Stomach (tissue), 9 donors: ENCODE data around the gene RGS6. TPM values are rescaled to one million over a fixed set of nuclear protein-coding genes. Genes with fewer than 3 reads are reported as not detected.

Experiments used
- DNase-seq, 2 donors: peaks; one replicate each; pipeline versions ENCODE4 v3.0.0 to v3.0.0-alpha.2; 2013 to 2019
- H3K27ac ChIP-seq, 5 donors: fragments of 200-600 bp in 4 of 5; sonication (generic) in 4 of 5; one replicate each; pipeline ENCODE4 v1.5.1; 2013 to 2019; ENCODE audit warnings: mild to moderate bottlenecking in 1 of 5, moderate library complexity in 1 of 5
- H3K27me3 ChIP-seq, 3 donors: fragments of 200-600 bp; sonication (generic); one replicate each; pipeline ENCODE4 v1.5.1; 2017 to 2019; ENCODE audit warnings: mixed run types in 1 of 3
- H3K36me3 ChIP-seq, 4 donors: fragments of 200-600 bp; sonication (generic); 1 replicate in 3 of 4; 2 replicates in 1 of 4; pipeline ENCODE4 v1.5.1; 2016 to 2019
- H3K4me1 ChIP-seq, 4 donors: fragments of 200-600 bp; sonication (generic); one replicate each; pipeline ENCODE4 v1.5.1; 2016 to 2019
- H3K4me3 ChIP-seq, 4 donors: fragments of 200-600 bp; sonication (generic) in 3 of 4; one replicate each; pipeline ENCODE4 v1.5.1; 2016 to 2019; ENCODE audit warnings: mild to moderate bottlenecking in 1 of 4
- H3K9me3 ChIP-seq, 4 donors: fragments of 200-600 bp; sonication (generic); one replicate each; pipeline ENCODE4 v1.5.1; 2016 to 2019
- EP300 ChIP-seq: sonication (generic); formaldehyde crosslinking; IDR thresholded peaks from one replicate; pipeline ENCODE4 v1.6.1; 2017; ENCODE audit warnings: antibody characterized with exemption
- POLR2A ChIP-seq, 4 donors: fragments of 450-650 bp; IDR thresholded peaks; one replicate each; pipeline ENCODE4 v1.6.1; 2016; ENCODE audit warnings: antibody characterized with exemption in 4 of 4, control low read depth in 2 of 4, mild to moderate bottlenecking in 1 of 4, moderate library complexity in 1 of 4
- POLR2AphosphoS5 ChIP-seq, 3 donors: sonication (generic); formaldehyde crosslinking; IDR thresholded peaks; one replicate each; pipeline ENCODE4 v1.6.1; 2016; ENCODE audit warnings: antibody characterized with exemption in 3 of 3
- WGBS, 5 donors: extraction: QIAGEN DNeasy Blood & Tissue Kit in 3 of 5; methylation state at CpG; one replicate each; pipeline versions ENCODE4 v1.1.5 to v1.1.7; 2013 to 2018; 5-methylcytosine and 5-hydroxymethylcytosine counted together
- intact Hi-C: fragments of 100-400 bp; cut with DNase I; formaldehyde crosslinking; loops from one replicate; pipeline ENCODE4 v1.15.1; 2023; ENCODE audit warnings: low total_unique reads
- polyA plus RNA-seq, 3 donors: library from polyadenylated mRNA; stranded (reverse); fragments of 200-250 nt; gene quantifications; one replicate each; pipeline ENCODE4 v1.2.3, GENCODE V29; 2013
- total RNA-seq, 5 donors: library from RNA; depleted of rRNA; stranded (reverse); fragments of >200 nt; gene quantifications; one replicate each; pipeline versions ENCODE4 v1.1.0 to v1.2.3, GENCODE V29; 2014 to 2016
- TF ChIP-seq, protein P1 (sequence below), 7 experiments: fragments of 450-650 bp in 4 of 7; fragments of 200-600 bp in 3 of 7; sonication (generic) in 3 of 7; IDR thresholded peaks; one replicate each; pipeline ENCODE4 v1.5.1; 2016 to 2019; ENCODE audit warnings: antibody characterized with exemption in 7 of 7, control low read depth in 2 of 7, mild to moderate bottlenecking in 1 of 7
- donor health status: healthy with polysubstance abuse.
- donor health status: Bipolar disorder and iron deficiency.
- donor health status: healthy.

The RGS6 gene
- total and polyA plus RNA-seq, 8 donors = 0.25 to 18.0 (median 0.92) TPM; not detected in 1

DNA sequence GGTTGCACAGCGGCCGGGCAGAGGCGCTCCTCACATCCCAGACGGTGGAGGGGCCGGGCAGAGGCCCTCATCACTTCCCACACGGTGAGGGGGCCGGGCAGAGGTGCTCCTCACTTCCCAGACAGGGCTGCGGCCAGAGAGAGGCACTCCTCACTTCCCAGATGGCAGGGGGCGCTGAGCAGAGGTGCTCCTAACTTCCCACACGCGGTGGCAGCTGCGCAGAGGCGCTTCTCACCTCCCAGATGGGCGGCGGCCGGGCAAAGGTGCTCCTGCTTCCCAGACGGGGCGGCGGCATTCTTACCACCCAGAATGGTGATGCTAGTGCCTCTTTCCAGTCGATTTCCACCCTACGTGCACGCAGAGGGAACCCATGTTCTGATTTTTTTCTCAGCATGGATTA, 304.4 kb downstream of the RGS6 start:
- Histone ChIP-seq H3K4me3 (no peak overlapping the region), H3K27me3 (no peaks in the 10 kb centered on the region), H3K27ac (no peak overlapping the region), H3K9me3 (no peaks in the 10 kb centered on the region), H3K4me1 (no peaks in the 10 kb centered on the region), H3K36me3 (no peaks in the 10 kb centered on the region)
- intact Hi-C loops = no loop called here
- WGBS, 5 donors = 76 to 86% (median 82%) methylated on average over 17 to 22 of the region's 22 CpGs
- DNase-seq = no peak
- TF ChIP-seq POLR2AphosphoS5 (IDR thresholded peaks at IDR 0.05) = no peak
- TF ChIP-seq EP300 = no peak

DNA sequence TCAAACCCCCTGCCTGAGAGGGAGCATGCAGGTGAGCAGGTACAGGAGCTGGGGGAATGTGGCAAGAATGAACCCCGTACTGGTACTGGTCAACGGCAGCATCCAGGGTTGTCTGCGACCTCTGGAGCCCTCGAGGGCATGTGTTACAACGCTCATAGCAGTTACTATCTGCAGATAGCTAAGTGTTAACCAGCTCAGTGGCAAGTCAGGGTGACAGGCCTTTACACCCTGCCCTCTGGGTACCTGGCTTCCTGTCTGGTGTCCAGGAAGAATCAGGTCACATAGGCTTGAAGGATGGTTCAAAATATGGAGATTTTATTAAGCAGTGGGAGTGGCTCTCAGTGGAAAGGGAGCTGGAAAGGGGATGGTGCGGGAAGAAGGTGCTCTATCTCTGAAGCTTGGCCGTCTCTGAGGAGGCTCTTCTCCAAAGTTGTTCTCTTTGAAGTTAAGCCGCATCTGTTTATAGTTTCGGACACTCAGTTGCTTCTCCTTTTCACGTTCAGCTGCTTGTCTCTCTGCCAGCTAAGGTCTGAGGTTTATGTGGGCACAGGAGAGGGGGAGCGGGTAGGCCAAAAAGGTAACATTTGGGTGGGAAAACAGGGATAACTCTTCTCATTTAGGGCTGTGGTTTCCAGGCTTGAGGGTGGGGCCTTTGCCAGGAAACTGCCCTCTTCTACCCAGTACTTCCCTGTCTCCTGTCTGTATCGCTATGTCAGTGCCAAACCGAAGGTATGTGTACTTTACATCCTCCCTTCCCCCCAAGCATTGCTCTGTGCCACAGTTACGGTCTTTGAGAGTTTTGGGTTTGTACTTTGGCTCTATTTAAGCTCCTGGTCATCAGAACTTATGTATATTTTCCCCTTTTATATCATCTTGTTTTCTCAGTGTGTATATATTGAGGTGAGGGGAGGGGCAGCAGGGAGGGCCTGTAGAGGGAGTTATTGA, 305.8 kb downstream of the RGS6 start:
- no peak for DNase-seq
- TF ChIP-seq, protein P1, sequence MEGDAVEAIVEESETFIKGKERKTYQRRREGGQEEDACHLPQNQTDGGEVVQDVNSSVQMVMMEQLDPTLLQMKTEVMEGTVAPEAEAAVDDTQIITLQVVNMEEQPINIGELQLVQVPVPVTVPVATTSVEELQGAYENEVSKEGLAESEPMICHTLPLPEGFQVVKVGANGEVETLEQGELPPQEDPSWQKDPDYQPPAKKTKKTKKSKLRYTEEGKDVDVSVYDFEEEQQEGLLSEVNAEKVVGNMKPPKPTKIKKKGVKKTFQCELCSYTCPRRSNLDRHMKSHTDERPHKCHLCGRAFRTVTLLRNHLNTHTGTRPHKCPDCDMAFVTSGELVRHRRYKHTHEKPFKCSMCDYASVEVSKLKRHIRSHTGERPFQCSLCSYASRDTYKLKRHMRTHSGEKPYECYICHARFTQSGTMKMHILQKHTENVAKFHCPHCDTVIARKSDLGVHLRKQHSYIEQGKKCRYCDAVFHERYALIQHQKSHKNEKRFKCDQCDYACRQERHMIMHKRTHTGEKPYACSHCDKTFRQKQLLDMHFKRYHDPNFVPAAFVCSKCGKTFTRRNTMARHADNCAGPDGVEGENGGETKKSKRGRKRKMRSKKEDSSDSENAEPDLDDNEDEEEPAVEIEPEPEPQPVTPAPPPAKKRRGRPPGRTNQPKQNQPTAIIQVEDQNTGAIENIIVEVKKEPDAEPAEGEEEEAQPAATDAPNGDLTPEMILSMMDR (IDR thresholded peaks at IDR 0.05) = no peak
- TF ChIP-seq EP300 (no peak), POLR2AphosphoS5 (IDR thresholded peaks at IDR 0.05) (no peak), POLR2A (IDR thresholded peaks at IDR 0.05) (no peak)
- Histone ChIP-seq H3K4me1 (no peaks in the 10 kb centered on the region), H3K27me3 (no peaks in the 10 kb centered on the region), H3K36me3 (no peaks in the 10 kb centered on the region), H3K4me3 (no peak overlapping the region), H3K27ac (no peak overlapping the region), H3K9me3 (no peaks in the 10 kb centered on the region)
- 69 to 79% (median 72%) methylated on average over 13 to 14 of the region's 14 CpGs for whole genome bisulfite sequencing, 5 donors
- intact Hi-C loops = no loop called here

DNA sequence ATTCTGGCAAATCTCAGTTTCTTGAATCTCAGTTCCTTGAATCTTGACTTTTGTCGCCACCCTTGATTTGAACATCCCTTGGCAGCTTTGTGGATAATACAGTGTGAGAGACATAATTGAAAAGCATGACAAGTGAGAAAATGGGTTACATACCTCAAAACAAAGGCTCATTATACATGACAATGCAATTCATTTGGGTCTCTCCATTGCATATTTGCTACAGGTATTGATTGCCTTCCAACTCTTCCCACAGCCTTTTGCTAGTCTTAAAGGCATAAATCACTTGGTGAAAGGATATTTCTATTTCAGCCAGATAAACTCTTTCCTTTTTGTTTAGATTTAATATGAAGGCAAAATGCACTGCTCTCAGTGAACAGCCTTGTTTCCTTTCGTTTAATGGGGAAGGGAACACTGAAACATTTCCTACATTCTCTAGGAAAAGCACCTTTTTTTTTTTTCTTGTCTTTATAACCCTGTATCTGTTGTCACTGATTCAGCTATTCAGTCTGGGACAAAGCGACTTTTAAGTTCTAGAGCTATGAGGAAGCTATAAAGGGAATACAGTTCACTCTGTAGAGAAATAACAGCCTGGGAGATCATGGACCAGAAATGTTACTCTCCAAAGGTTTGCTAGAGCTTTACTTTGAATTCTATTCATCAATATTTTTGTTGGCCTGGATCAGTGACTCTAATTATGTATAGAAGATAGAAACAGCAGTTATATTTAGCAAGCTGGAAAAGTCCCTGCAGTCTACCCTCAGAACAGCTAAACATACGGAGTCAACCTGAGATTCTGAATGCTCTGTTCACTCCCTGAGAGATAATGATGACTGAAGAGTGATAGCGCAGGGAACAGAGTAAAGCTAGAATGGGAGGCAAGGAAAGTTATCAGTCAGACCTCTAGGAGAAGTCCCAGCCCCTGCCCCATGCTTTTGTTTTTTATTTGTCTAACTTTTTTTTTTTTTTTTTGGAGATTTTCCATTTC, 311.4 kb downstream of the RGS6 start:
- H3K4me1 ChIP-seq = peaks cover 0 to 7% (median 0%) of the 10 kb centered on the region in 4 donors
- H3K27me3 ChIP-seq = no peaks in the 10 kb centered on the region
- no peak overlapping the region for H3K27ac ChIP-seq
- H3K9me3 ChIP-seq = peaks cover 0 to 19% (median 8%) of the 10 kb centered on the region in 4 donors
- 64 to 78% (median 73%) methylated on average over 5 of the region's 5 CpGs for WGBS, 5 donors
- H3K36me3 ChIP-seq = no peaks in the 10 kb centered on the region
- TF ChIP-seq POLR2AphosphoS5 (IDR thresholded peaks at IDR 0.05) (no peak), POLR2A (IDR thresholded peaks at IDR 0.05) (no peak), EP300 (no peak)
- TF ChIP-seq, protein P1 (IDR thresholded peaks at IDR 0.05) = no peak
- intact Hi-C loops = no loop called here
- H3K4me3 ChIP-seq = no peak overlapping the region
- DNase-seq = no peak

DNA sequence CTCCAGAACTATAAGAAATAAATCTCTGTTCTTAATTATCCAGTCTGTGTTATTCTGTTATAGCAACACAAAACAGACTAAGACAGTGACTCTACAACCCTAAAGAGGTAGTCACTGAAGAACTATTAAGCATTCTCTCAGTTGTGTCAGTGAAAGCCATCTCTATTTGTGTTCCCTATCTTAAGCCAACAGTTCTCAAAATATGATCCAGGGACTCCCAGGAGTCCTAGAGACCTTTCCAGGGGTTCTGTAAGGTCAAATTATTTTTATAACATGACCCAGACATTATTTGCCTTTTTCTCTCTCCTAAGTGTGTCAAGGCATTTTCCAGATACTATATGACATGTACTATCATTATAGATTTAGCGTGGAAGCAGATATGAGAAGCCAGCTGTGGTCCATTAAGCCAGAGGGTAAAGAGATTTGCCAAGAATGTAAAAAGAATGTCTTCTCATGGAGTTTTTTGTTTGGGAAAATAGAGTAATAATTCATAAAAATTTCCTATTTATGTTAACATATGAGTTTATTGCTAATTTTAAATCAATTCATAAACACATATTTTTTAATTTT, 315.8 kb downstream of the RGS6 start:
- DNase-seq = peak in 1 of 2 donors; percentile 42
- intact Hi-C loops = no loop called here
- no peaks in the 10 kb centered on the region for H3K36me3 ChIP-seq
- WGBS, 5 donors = 68 to 88% (median 73%) methylated on average over 1 of the region's 1 CpG
- H3K27me3 ChIP-seq = no peaks in the 10 kb centered on the region
- TF ChIP-seq POLR2A (IDR thresholded peaks at IDR 0.05) (no peak), POLR2AphosphoS5 (IDR thresholded peaks at IDR 0.05) (no peak), EP300 (no peak)
- TF ChIP-seq, protein P1 (IDR thresholded peaks at IDR 0.05) = no peak
- peaks cover 0 to 7% (median 0%) of the 10 kb centered on the region in 4 donors for H3K4me1 ChIP-seq
- no peak overlapping the region for H3K4me3 ChIP-seq
- H3K9me3 ChIP-seq = peaks cover 0 to 19% (median 8%) of the 10 kb centered on the region in 4 donors
- H3K27ac ChIP-seq = no peak overlapping the region
